ENCODE data around the gene DHX15.

GRCh38 chr4:24605216-24605615 lies 20.9 kb upstream of the DHX15 start:
- TF ChIP-seq JUND (IDR thresholded peaks at IDR 0.05; ENCODE audit: low read length) (no peak), POLR2A (IDR thresholded peaks at IDR 0.05; ENCODE audit: control extremely low read depth in 1 of 2, low read depth in 2 of 2, low read length in 2 of 2) (no peak), SIX5 (IDR thresholded peaks at IDR 0.05; ENCODE audit: low read depth, low read length) (no peak), EZH2 (IDR thresholded peaks at IDR 0.05; ENCODE audit: low read depth, low read length, severe bottlenecking) (no peak), RFX5 (IDR thresholded peaks at IDR 0.05; ENCODE audit: borderline replicate concordance, low read depth, low read length) (no peak), CTCF (IDR thresholded peaks at IDR 0.05; ENCODE audit: control extremely low read depth in 1 of 3, insufficient read depth in 1 of 3, low read depth in 1 of 3, low read length in 3 of 3) (no peak), POLR2AphosphoS5 (IDR thresholded peaks at IDR 0.05; ENCODE audit: low read depth, low read length) (no peak), TAF1 (IDR thresholded peaks at IDR 0.05; ENCODE audit: low read depth, low read length) (no peak), SAP30 (IDR thresholded peaks at IDR 0.05; ENCODE audit: insufficient read depth, insufficient replicate concordance, low read length) (no peak), PHF8 (conservative IDR thresholded peaks at IDR 0.05; ENCODE audit: low read depth, low read length) (no peak), YY1 (IDR thresholded peaks at IDR 0.05; ENCODE audit: low read depth, low read length) (no peak)
- TF ChIP-seq, protein P1, sequence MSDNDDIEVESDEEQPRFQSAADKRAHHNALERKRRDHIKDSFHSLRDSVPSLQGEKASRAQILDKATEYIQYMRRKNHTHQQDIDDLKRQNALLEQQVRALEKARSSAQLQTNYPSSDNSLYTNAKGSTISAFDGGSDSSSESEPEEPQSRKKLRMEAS (IDR thresholded peaks at IDR 0.05), result no peak
